ENCODE results near the gene AHCYL1.

Gene AHCYL1

DNA sequence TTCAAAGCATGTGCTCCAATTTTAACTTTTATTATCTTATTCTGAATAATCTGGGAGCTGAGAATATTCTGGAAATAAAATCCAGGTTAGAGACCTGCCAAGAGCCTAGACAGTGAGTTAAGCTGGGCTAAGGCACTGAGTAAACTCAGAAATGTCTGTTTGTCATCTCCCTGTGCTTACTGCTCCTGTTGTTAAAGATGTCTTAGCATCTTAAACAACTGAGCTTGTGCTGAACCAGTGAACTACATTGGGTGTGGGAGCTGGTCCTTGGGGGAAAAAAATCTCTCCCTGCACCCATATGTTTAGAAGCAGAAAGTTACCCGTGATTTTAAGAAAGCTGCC is 25.0 kb upstream of the AHCYL1 start:
- Histone ChIP-seq H3K9me3 (ENCODE audit: insufficient read depth, low read length) (no peaks in the 10 kb centered on the region), H3K36me3 (ENCODE audit: low read length) (no peaks in the 10 kb centered on the region), H3K79me2 (ENCODE audit: insufficient read depth, low read length) (no peaks in the 10 kb centered on the region), H3K9ac (ENCODE audit: low read length) (no peak overlapping the region), H3K9me2 (replicated peaks; ENCODE audit: insufficient read depth, low read length) (no peaks in the 10 kb centered on the region), H3K4me2 (ENCODE audit: low read depth, low read length, poor library complexity, severe bottlenecking) (no peak overlapping the region), H3K4me3 (ENCODE audit: insufficient read depth, low read length, poor library complexity, severe bottlenecking) (no peak overlapping the region), H2AFZ (ENCODE audit: low read depth, low read length, severe bottlenecking) (no peak overlapping the region), H3K27me3 (ENCODE audit: low read length) (no peaks in the 10 kb centered on the region), H3K27ac (ENCODE audit: low read depth, low read length) (no peak overlapping the region), H3F3A (ENCODE audit: insufficient read depth) (no peaks in the 10 kb centered on the region), H4K20me1 (ENCODE audit: low read depth, low read length) (no peaks in the 10 kb centered on the region)
- TF ChIP-seq, protein P1, sequence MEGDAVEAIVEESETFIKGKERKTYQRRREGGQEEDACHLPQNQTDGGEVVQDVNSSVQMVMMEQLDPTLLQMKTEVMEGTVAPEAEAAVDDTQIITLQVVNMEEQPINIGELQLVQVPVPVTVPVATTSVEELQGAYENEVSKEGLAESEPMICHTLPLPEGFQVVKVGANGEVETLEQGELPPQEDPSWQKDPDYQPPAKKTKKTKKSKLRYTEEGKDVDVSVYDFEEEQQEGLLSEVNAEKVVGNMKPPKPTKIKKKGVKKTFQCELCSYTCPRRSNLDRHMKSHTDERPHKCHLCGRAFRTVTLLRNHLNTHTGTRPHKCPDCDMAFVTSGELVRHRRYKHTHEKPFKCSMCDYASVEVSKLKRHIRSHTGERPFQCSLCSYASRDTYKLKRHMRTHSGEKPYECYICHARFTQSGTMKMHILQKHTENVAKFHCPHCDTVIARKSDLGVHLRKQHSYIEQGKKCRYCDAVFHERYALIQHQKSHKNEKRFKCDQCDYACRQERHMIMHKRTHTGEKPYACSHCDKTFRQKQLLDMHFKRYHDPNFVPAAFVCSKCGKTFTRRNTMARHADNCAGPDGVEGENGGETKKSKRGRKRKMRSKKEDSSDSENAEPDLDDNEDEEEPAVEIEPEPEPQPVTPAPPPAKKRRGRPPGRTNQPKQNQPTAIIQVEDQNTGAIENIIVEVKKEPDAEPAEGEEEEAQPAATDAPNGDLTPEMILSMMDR (IDR thresholded peaks at IDR 0.05; ENCODE audit: insufficient read depth, low read length, poor library complexity, severe bottlenecking): no peak
- TF ChIP-seq EZH2phosphoT487 (conservative IDR thresholded peaks at IDR 0.05; ENCODE audit: low read length): no peak

DNA sequence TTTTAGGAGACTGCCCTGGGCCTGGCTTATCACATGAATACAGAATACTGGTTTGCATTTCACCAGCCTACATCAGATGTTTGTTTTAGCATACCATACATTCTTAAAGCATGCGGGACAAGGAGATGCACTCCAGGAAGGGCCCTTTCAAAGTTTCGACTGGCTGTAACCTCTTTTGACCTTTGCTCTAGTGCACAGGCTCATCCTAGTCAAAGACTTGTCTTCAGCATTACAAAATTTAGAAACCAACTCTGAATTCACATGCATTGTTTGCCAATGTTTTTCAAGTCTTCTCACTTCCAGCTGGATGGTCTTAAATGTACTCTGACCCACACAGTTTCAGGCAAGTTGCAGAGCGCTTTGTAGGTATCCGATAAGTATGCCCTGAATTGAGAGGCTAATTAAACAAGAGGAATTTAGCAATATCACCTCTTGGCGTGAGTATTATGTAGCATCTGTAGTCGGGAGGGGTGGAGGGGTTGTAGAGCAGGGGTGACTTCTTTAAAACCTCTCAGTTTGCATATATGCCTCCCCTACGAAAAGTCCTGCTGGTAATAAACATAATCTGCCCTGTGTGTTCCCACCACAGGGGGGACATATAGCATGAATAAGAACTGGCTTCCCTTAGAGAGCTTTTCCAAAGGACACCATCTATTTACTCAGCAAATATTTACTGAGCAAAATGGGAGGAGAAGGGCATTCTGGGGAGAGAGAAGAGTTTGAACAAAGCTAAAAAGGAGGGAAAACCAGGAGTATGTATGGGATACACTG is 24.4 kb upstream of the AHCYL1 start:
- Histone ChIP-seq H3K27me3 (ENCODE audit: low read length) (no peaks in the 10 kb centered on the region), H3K9ac (ENCODE audit: low read length) (no peak overlapping the region), H3K9me2 (replicated peaks; ENCODE audit: insufficient read depth, low read length) (no peaks in the 10 kb centered on the region), H3K79me2 (ENCODE audit: insufficient read depth, low read length) (no peaks in the 10 kb centered on the region), H3K4me2 (ENCODE audit: low read depth, low read length, poor library complexity, severe bottlenecking) (no peak overlapping the region), H3K9me3 (ENCODE audit: insufficient read depth, low read length) (no peaks in the 10 kb centered on the region), H3F3A (ENCODE audit: insufficient read depth) (no peaks in the 10 kb centered on the region), H3K36me3 (ENCODE audit: low read length) (no peaks in the 10 kb centered on the region), H3K4me3 (ENCODE audit: insufficient read depth, low read length, poor library complexity, severe bottlenecking) (no peak overlapping the region), H3K27ac (ENCODE audit: low read depth, low read length) (no peak overlapping the region), H4K20me1 (ENCODE audit: low read depth, low read length) (no peaks in the 10 kb centered on the region), H2AFZ (ENCODE audit: low read depth, low read length, severe bottlenecking) (no peak overlapping the region)
- no peak for TF ChIP-seq EZH2phosphoT487 (conservative IDR thresholded peaks at IDR 0.05; ENCODE audit: low read length)
- TF ChIP-seq, protein P1 (IDR thresholded peaks at IDR 0.05; ENCODE audit: insufficient read depth, low read length, poor library complexity, severe bottlenecking): no peak

DNA sequence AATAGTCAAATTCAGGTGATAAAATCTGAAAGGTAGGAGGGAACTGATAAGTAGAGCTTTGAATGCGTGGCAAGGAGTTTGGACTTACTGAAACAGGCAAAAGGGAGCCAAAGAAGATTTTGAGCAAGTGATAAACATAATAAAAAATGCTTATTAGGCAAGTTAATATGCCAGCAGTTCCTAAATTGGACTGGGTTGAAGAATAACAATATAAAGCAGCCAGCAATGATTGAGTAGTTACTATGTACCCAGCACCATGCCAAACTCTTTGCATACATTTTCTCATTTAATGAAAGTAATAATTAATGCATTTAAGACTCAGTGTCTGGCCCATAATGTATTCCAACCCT is 23.8 kb upstream of the AHCYL1 start:
- Histone ChIP-seq H3K9me2 (replicated peaks; ENCODE audit: insufficient read depth, low read length) (no peaks in the 10 kb centered on the region), H3K27ac (ENCODE audit: low read depth, low read length) (no peak overlapping the region), H3K9ac (ENCODE audit: low read length) (no peak overlapping the region), H3K27me3 (ENCODE audit: low read length) (no peaks in the 10 kb centered on the region), H3K79me2 (ENCODE audit: insufficient read depth, low read length) (no peaks in the 10 kb centered on the region), H2AFZ (ENCODE audit: low read depth, low read length, severe bottlenecking) (no peak overlapping the region), H3K9me3 (ENCODE audit: insufficient read depth, low read length) (no peaks in the 10 kb centered on the region), H4K20me1 (ENCODE audit: low read depth, low read length) (no peaks in the 10 kb centered on the region), H3F3A (ENCODE audit: insufficient read depth) (no peaks in the 10 kb centered on the region), H3K4me3 (ENCODE audit: insufficient read depth, low read length, poor library complexity, severe bottlenecking) (no peak overlapping the region), H3K4me2 (ENCODE audit: low read depth, low read length, poor library complexity, severe bottlenecking) (no peak overlapping the region), H3K36me3 (ENCODE audit: low read length) (no peaks in the 10 kb centered on the region)
- TF ChIP-seq, protein P1 (IDR thresholded peaks at IDR 0.05; ENCODE audit: insufficient read depth, low read length, poor library complexity, severe bottlenecking): no peak
- TF ChIP-seq EZH2phosphoT487 (conservative IDR thresholded peaks at IDR 0.05; ENCODE audit: low read length): no peak
